NCI-H128 (cell line): Measurements from ENCODE around the gene ESR1.
"Not testable (repeated sequence)": the region's sequence is repeated elsewhere in the genome, so short reads cannot be mapped to it uniquely, and the experiment has no call there.

Source experiments
- DNase-seq: peaks from one replicate; lab custom pipeline; 2025; ENCODE audit not compliant: unreplicated experiment; lab: John Stamatoyannopoulos, UW

ESR1 gene

GRCh38 chr6:151885234-151885633, 77.8 kb downstream of the ESR1 start:
- DNase-seq = no peak

GRCh38 chr6:151891524-151891923, 84.0 kb downstream of the ESR1 start:
- no peak for DNase-seq

GRCh38 chr6:151894426-151894825, 86.9 kb downstream of the ESR1 start:
- not testable (repeated sequence) for DNase-seq

- DNase-seq = not testable (repeated sequence)
These were observed 91.7 kb downstream of the ESR1 start for GRCh38 chr6:151899221-151899620.

- DNase-seq = not testable (repeated sequence)
These were observed 92.3 kb downstream of the ESR1 start for GRCh38 chr6:151899796-151900195.

- DNase-seq = no peak
These were observed 92.8 kb downstream of the ESR1 start for GRCh38 chr6:151900256-151900655.

GRCh38 chr6:151901009-151901411, 93.5 kb downstream of the ESR1 start:
- no peak for DNase-seq

- DNase-seq = no peak
These were observed 97.1 kb downstream of the ESR1 start for GRCh38 chr6:151904631-151905030.

- DNase-seq = no peak
These were observed 97.6 kb downstream of the ESR1 start for GRCh38 chr6:151905072-151905471.

GRCh38 chr6:151905854-151906253, 98.4 kb downstream of the ESR1 start:
- DNase-seq = no peak

GRCh38 chr6:151911401-151911800, 103.9 kb downstream of the ESR1 start:
- no peak for DNase-seq

GRCh38 chr6:151914484-151914883, 107.0 kb downstream of the ESR1 start:
- DNase-seq = no peak

- DNase-seq = no peak
These were observed 108.6 kb downstream of the ESR1 start for GRCh38 chr6:151916075-151916474.

GRCh38 chr6:151916680-151917164, 109.2 kb downstream of the ESR1 start:
- no peak for DNase-seq

GRCh38 chr6:151917531-151918329, 110.2 kb downstream of the ESR1 start:
- DNase-seq = no peak

- no peak for DNase-seq
These were observed 132.8 kb downstream of the ESR1 start for GRCh38 chr6:151940307-151940706.

- no peak for DNase-seq
These were observed 140.7 kb downstream of the ESR1 start for GRCh38 chr6:151948002-151948743.

- DNase-seq = no peak
These were observed 150.8 kb downstream of the ESR1 start for GRCh38 chr6:151958332-151958731.

GRCh38 chr6:151959086-151959485, 151.6 kb downstream of the ESR1 start:
- no peak for DNase-seq

- no peak for DNase-seq
These were observed 154.3 kb downstream of the ESR1 start for GRCh38 chr6:151961809-151962208.

GRCh38 chr6:151962246-151962846, 154.9 kb downstream of the ESR1 start:
- DNase-seq = no peak

- DNase-seq = no peak
These were observed 155.5 kb downstream of the ESR1 start for GRCh38 chr6:151963001-151963400.
